EL (cell line): Measurements from ENCODE around the gene ABHD2.
"Not testable (repeated sequence)": the region's sequence is repeated elsewhere in the genome, so short reads cannot be mapped to it uniquely, and the experiment has no call there.

Experiments
- DNase-seq: peaks from one replicate; pipeline ENCODE4 v3.0.0-alpha.2; 2016

Gene ABHD2

DNA sequence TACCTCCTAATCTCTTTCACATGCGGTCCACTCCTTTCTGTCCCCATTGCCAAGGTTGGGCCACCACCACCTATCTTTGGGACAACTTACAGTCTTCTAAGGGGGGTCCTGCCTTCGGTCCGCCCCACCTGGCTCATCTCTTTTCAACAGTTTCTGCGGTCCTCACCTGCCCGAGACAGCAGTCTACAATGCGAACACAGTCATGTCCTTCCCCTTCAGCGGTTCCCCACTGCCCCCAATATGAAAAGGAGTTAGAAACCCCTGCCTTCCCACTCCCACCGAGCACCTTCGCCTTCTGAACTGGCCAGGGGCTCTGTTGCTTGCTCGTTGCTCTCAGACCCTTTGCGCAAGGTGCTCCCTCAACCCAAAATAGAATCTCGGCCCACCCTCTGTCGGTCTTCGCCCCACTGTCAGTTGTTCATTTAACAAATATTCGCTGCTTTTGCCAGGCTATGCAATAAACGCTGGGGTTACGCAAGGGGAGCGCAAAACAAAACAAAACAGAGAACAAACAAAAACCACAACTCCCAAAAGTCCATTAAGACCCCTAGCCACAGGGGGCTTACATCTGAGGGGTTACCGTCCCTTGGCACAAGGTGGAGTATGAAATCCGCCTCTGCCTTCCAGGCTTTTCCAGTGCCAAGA, 154.9 kb downstream of the ABHD2 start:
- DNase-seq, result no peak

DNA sequence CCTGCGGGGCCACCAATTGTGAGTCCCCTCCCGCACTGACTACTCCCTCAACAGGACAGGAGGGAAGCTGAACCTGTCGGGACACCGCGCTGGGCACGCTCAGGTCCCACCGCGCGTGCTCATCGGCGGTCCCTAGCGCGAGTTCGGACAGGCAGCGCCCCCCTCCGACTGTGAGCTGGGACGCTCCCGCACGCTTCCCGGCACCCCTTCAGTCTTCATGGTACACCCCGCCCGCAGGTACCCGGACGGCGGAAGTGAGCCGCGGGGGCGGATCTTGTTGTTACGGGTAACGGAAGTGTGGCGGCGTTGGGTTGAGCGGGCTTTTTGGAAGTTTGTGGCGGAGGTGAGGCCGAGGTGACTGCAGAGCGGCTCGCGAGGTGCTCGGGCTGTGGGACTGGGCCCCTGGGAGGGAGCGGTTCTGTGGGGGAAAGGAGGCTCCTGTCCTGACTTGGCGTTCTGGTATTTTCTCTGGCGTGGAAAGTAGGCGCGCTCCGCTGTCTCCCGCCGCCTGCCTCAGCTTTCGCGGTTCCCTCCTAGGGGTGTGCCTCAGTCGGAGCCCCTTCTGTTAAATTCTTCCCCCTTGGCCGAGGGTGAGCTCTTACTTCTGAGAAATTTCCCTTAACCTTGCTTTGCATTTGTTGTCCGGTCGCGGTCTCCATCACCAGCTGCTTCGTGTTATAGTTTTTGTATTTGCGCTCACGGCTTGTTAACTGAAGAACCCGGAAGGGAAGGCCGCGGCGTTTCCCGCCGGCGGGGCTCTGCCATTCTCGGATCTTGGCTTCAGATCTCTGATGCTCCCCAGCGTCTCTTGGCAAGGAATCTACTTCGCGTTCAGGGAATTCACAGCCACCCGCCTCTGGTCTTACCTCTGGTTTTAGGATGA, 155.7 kb downstream of the ABHD2 start, which contains the start of gene FANCI:
FANCI (plus strand) TSS at position 289 of the 883 bp plus-strand sequence. CDS start 3,669 bp downstream, outside the sequence.
- peak; percentile 93 for DNase-seq

DNA sequence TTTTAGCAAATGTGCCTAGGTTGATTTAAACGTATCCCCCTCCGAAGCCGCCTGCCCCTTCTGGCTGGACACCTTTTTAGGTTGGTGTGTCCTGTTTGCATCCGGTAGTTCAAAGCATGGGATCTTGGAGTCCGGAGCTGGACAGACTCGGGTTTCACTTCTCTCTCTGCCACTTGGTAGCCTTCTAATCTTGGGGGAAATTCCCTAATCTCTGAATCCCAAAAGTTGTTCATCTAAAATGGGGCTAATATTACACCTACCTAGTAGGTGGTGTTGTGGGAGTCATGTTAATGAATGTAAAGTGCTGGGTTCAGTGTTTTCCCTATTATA, 156.3 kb downstream of the ABHD2 start:
- no peak for DNase-seq

DNA sequence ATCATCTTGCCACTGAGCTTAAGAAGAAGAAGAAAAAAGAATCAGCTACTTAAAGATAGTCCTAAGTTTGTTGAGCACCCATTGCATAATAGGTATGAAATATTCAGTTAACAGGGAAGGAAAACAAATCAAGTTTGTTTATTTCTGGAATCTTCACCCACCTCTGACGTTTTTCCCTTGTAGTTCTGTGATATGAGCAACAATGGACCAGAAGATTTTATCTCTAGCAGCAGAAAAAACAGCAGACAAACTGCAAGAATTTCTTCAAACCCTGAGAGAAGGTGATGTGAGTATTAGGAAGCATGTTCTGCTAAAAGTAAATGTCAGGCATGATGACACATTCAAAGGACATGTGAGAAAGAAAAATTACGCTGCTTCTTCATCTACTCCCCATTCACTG, 159.2 kb downstream of the ABHD2 start:
- no peak for DNase-seq

DNA sequence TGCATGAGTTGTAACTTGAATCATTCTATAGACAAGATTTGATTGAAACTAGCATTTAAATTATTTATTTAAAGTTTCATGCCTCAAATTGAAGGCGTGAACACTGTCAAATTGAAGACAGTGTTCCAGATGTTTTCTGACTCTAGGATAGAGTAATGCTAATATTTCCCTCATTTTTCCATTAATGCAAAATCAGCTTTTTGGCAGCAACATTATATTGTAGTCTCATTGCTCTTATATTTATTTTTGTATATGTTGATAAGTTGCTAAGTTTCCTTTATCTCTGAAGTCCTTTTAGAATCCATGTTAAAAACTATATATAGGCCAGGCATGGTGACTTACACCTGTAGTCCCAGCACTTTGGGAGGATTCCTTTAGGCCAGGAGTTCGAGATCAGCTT, 160.3 kb downstream of the ABHD2 start:
- no peak for DNase-seq

DNA sequence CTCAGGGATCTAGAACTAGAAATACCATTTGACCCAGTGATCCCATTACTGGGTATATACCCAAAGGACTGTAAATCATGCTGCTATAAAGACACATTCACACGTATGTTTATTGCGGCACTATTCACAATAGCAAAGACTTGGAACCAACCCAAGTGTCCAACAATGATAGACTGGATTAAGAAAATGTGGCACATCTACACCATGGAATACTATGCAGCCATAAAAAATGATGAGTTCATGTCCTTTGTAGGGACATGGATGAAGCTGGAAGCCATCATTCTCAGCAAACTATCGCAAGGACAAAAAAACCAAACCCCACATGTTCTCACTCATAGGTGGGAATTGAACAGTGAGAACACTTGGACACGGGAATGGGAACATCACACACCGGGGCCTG, 161.9 kb downstream of the ABHD2 start:
- DNase-seq, result not testable (repeated sequence)
